Measurements from ENCODE around the gene CLIP1.
"Not testable (repeated sequence)": the region's sequence is repeated elsewhere in the genome, so short reads cannot be mapped to it uniquely, and the experiment has no call there.

Gene CLIP1

DNA sequence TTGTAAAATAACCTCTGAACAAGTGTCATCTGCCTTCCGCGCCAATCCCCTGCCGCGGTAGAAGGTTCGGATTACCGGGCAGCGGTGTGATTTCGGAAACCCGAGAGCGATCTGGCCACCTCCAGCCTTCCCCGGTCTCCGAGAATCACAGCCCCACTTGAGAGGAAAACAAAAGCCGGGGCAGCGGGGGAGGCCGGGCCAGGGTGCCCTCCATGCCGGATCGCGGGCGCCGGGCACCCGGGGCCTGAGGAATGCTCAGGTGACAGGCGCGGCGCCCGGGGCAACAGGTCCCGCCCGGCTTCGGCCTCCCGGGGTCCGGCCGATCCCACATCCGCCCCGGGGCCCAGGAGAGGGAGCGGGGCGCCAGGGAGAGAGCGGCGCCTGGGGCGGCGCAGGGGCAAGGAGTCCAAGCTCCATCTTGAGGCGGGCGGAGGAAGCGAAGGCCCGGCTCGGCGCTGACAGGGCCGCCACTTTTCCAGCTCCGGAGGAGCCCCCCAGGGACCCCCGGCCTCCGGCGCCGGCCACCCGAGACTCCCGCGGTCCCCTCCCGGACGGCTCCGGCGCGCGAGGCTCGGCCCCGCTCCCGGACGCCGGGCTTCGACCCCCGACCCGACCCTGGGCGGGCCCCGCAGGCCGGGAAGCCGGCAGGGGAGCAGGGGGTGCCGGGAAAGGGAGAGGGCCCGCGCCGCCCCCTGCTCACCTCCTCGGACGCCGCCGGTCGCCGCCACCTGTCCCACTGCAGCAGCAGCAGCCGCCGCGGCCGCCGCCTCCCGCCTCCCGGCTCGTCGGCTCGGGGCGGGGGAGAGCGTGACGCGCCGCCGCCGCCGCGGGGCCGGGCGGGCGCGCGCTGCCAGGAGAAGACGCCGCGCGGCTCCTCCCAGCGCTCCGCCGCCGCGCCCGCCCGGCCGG lies at the start of gene CLIP1:
CLIP1 (minus strand) TSS at position 849 of the 909 bp plus-strand sequence. CDS start 42,217 bp downstream, outside the sequence.
- DNase-seq (ENCODE audit: low read depth in 2 of 2): no peak

DNA sequence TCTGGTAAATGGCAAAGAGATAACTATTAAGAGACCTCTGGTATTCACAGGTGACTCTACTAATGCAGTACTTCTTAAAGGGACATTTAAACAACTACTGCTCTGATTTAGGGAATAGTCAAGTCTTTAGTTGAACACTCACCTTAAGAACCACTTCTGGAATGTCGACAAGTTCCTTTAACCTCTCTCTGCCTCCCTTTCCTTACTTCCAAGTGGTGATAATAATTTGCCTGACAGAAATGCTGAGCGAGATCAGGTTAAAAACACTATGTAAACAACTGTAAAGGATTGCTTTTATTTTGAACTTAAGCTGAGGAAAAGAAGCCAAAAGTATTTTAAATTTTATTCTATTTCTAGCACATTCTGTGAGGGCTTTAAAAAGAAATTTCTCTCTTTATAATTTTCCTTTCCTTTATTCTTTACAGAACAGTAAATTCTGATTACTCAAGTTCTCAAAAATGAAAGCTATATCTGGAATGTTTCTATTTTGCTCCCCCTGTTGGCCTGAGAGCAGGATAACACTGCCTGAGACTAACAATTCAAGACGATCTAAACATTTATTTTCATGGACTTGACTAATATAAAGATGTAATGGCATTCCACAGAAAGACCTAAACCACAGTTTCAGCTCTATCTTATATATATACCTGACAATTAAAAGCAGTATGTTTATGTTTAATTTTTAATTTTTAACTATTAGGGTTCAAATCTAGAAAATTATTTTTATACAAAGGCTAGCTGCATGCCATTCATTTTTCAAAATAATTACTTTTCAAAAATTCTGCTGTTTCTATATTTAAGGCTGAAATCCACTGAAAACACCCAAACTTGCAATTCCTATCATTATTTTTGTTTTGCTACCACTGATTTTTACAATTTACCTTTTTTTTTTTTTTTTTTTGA lies 49.1 kb upstream of the CLIP1 start:
- DNase-seq (ENCODE audit: low read depth in 2 of 2): no peak

DNA sequence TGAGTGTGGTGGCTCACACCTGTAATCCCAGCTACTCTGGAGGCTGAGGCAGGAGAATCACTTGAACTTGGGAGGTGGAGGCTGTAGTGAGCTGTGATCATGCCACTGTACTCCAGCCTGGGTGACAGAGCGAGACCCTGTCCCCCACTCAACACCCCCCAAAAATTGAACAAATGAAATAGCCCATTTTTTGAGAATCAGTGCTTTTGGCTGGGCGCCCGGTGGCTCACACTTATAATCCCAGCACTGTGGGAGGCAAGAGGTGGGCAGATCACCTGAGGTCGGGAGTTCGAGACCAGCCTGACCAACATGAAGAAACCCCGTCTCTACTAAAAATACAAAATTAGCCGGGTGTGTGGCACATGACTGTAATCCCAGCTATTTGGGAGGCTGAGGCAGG lies 48.1 kb upstream of the CLIP1 start:
- DNase-seq (ENCODE audit: low read depth in 2 of 2): not testable (repeated sequence)

DNA sequence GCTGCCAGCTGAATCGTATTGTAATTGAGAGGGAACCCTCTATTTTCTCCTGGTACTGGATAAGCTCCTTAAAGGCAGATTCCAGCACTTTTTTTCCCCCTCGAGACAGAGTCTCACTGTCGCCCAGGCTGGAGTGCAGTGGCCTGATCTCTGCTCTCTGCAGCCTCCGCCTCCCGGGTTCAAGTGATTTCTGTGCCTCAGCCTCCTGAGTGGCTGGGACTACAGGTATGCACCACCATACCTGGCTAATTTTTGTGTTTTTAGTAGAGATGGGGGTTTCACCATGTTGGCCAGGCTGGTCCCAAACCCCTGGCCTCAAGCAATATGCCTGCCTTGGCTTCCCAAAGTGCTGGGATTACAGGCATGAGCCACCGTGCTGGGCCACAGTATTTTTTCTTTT lies 47.4 kb upstream of the CLIP1 start:
- not testable (repeated sequence) for DNase-seq (ENCODE audit: low read depth in 2 of 2)

DNA sequence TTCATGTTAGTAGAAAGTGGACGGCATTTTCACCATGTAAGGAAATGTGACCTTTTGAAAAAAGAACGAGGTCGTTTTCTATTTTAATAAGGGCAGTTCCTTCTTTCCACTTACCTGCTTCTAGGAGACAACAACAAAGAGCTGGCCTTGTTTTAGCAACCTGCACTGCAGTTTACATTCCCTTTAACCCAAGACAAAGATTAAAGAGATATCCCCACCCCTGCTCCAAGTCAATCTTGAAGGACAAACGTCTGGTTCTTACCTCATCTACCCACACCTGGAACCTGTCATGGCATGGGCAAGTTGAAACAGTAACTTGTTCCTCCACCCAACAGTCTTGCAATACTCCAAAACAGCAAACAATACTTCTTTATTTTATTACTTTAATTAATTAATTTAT lies 45.5 kb upstream of the CLIP1 start:
- no peak for DNase-seq (ENCODE audit: low read depth in 2 of 2)

DNA sequence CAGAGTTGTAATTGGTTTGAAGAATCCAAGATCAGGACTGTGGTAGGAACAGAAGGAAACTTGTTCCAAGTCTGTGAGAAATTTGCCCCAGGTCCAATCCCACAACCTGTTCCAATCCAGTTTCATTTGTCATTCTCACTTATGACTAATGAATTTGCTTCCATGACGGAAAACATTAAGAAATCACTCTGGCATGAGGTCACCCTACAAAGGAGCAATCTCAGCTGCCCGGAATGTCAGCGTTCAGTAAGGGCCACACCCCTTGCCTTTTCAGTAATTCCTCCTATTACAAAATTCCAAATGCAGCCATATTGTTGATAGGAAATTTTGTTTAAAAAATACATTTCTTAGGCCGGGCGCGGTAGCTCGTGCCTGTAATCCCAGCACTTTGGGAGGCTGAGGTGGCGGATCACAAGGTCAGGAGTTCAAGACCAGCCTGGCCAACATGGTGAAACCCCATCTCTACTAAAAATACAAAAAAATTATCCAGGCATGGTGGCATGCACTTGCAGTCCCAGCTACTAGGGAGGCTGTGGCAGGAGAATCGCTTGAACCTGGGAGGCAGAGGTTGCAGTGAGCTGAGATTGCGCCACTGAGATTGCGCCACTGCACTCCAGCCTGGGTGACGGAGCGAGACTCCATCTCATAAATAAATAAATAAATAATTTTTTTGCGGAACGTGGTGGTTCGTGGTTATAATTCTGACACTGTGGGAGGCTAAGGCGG lies 42.0 kb upstream of the CLIP1 start:
- not testable (repeated sequence) for DNase-seq (ENCODE audit: low read depth in 2 of 2)

DNA sequence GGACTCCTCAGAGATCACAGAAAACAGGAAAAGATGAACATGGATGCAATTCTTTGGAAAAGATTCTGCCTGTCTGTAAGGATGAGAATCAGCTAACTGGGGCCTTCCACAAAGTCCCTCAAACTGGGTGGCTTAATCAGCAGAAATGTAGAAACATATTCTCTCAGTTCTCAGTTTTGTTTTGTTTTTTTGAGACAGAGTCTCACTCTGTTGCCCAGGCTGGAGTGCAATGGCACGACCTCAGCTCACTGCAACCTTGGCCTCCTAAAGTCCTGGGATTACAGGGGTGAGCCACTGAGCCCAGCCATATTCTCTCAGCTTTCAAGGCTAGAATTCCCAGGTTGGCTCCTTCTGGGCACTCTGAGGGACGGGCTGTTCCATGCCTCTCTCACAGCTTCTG lies 38.2 kb upstream of the CLIP1 start:
- DNase-seq (ENCODE audit: low read depth in 2 of 2): no peak

DNA sequence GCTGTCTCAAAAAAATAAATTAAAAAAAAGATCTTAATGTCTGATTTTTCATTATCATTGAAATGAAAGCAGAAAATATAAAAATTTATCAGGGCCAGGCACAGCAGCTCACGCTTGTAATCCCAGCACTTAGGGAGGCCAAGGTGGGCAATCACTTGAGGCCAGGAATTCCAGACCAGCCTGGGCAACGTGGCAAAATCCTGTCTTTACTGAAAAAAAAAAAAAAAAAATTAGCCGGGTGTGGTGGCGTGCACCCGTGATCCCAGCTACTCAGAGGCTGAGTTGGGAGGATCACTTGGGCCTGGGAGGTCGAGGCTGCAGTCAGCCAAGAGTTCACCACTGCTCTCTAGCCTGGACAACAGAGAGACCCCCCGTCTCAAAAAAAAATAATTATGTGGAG lies 37.6 kb upstream of the CLIP1 start:
- DNase-seq (ENCODE audit: low read depth in 2 of 2): no peak

DNA sequence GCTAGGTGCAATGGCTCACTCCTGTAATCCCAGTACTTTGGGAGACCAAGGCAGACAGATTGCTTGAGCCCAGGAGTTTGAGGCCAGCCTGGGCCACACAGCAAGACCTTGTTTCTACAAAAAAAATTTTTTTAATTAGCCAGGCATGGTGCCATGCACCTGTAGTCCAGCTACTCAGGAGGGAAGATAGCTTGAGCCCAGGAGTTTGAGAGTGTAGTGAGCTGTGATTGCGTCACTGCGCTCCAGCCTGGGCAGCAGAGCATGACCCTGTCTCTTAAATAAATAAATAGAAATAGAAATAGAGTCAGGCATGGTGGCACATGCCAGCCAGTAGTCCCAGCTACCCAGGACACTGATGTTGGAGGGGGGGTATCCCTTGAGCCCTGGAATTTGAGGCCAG lies 36.7 kb upstream of the CLIP1 start:
- DNase-seq (ENCODE audit: low read depth in 2 of 2): no peak

DNA sequence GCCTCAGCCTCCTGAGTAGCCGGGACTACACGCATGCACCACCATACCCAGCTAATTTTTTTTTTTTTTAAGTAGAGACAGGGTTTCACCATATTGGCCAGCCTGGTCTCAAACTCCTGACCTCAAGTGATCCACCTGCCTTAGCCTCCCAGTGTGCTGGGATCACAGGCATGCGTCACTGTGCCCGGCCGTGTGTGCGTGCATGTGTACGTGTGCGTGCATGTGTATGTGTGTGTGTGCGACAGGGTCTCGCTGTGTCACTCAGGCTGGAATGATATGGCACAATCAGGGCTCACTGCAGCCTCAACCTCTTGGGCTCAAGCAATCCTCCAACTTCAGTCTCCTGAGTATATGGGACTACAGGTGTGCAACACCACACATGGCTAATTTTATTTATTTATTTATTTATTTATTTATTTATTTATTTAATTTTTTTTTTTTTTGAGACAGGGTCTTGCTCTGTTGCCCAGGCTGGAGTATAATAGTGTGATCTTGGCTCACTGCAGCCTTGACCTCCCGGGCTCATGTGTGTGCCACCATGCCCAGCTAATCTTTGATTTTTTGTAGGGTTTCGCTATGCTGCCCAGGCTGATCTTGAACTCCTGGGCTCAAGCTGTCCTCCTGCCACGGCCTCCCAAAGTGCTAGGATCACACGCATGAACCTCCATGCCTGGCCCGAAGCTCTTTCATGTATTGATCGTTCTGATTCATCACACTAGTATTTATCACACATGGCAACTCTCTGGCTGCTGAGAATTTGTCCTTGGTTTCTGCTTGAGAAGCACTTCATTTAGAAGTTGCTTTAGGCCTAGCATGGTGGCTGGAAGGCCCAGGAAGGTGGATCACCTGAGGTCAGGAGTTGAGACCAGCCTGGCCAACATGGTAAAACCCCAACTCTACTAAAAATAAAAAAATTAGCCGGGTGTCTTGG lies 35.9 kb upstream of the CLIP1 start:
- DNase-seq (ENCODE audit: low read depth in 2 of 2): no peak

DNA sequence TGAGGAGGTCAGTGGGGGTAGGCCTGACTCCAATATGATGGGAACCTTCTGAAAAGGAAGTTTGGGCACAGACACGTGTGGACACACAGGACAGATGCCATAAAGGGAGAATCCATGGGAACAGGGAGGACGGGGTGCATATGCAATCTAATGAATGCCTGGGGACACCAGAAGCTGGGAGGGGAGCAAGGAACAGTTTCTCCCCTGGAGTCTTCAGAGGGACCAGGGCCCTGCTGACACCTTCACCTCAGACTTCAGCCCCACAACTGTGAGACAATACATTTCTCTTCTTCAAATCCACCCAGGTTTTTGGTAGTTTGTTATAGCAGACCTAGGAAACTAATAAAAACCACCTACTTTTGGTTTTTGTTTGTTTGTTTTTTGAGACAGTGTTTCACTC lies 35.2 kb upstream of the CLIP1 start:
- DNase-seq (ENCODE audit: low read depth in 2 of 2): no peak

DNA sequence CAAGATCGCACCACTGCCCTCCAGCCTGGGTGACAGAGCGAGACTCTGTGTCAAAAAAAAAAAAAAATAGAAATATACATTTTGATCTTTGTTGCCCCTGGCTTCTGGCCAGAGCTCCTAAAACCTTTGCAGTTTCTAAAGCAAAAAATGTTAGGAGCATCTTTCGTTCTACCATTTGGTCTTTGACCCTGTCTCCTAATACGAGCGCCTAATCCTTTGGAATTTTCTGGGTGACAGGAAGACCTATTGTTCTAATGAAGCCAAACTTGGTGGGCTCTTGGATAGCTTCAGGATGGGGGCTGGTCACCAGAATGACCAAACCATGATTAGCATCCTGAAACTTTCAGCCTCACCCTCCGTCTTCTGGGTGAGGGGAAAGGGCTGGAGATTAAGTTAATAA lies 32.3 kb upstream of the CLIP1 start:
- DNase-seq (ENCODE audit: low read depth in 2 of 2): no peak

DNA sequence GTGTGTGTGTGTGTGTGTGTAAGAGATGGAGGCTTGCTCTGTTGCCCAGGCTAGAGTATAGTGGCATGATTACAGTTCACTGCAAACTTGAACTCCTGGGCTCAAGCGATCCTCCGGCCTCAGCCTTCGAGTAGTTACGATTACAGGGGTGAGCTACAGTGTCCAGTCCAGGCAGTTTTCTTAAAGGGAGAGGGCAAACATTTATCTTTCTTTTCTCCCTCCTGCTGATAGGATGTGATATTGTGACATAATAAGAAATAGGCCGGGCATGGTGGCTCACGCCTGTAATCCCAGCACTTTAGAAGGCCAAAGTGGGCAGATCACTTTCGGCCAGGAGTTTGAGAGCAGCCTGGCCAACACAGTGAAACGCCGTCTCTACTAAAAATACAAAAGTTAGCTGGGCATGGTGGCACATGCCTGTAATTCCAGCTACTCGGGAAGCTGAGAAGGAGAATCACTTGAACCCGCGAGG lies 31.8 kb upstream of the CLIP1 start:
- DNase-seq (ENCODE audit: low read depth in 2 of 2): no peak

DNA sequence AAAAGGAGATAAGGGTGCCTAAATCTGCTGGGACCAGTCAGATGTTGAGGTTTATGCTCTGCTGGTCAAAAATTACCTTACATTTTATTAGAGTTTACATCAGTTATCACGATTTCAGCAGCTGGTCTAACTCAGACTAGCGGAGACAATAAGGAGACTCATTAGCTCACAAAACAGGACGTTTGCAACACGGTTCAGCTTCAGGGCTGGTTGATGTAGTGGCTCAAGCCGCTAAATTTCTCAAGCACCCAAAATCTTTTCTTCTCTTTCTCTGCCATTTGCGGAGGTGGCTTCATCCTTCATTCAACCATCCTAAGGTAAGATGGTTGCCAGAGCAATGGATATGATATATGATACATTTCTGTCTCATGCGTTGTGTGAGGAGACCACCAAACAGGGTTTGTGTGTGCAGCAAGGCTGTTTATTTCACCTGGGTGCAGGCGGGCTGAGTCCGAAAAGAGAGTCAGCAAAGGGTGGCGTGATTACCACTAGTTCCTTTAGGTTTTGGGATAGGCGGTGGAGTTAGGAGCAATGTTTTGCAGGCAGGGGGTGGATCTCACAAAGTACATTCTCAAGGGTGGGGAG lies 30.3 kb upstream of the CLIP1 start:
- no peak for DNase-seq (ENCODE audit: low read depth in 2 of 2)

DNA sequence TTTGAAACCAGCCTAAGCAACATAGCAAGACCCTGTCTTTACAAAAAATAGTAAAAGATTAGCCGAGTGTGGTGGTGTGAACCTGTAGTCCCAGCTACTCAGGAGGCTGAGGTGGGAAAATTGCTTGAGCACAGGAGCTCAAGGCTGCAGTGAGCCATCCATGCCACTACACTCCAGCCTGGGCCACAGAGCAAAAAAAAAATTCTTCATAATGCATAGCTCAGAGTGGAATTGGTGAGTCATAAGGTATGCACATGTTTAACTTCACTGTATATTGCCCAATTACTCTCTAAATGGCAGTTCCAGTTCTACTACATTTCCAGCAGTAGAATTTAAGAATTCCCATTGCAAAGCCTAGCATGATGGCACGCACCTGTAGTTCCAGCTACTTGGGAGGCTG lies 26.8 kb upstream of the CLIP1 start:
- DNase-seq (ENCODE audit: low read depth in 2 of 2): no peak

DNA sequence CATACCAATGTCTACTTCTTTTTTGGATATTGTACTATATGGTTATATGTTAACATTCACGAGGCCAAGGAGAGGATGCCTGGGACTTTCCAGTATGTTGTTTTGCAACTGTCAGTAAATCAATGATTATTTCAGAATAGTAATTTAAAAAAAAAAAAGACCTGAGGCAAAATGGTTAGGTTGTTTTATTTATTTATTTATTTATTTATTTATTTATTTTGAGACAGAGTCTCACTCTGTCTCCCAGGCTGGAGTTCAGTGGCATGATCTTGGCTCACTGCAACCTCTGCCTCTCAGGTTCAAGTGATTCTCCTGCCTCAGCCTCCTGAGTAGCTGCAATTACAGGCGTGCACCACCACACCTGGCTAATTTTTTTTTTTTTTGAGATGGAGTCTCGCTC lies 25.4 kb upstream of the CLIP1 start:
- not testable (repeated sequence) for DNase-seq (ENCODE audit: low read depth in 2 of 2)

DNA sequence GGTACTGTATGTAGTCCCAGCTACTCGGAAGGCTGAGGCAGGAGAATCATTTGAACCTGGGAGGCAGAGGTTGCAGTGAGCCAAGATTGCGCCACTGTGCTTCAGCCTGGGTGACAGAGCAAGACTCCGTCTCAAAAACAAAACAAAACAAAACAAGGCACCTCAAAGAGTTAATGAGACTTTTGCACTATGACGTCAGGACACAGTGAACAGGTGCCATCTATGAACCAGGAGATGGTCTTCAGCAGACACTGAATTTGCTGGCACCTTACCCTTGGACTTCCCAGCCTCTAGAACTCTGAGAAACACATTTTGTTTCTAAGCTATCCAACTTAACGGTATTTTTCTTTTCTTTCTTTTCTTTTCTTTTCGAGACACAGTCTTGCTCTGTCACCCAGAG lies 23.9 kb upstream of the CLIP1 start:
- not testable (repeated sequence) for DNase-seq (ENCODE audit: low read depth in 2 of 2)

DNA sequence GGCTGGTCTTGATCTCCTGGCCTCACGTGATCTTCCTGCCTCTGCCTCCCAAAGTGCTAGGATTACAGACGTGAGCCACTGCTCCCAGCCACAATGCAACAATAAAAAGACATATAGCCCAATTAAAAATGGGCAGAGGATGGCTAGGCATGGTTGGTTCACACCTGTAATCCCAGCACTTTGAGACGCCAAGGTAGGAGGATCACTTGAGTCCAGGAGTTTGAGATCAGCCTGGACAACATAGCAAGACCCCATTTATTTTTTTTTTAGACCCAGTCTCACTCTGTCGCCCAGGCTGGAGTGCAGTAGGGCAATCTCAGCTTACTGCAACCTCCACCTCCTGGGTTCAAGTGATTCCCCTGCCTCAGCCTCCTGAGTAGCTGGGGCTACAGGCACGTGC lies 21.6 kb upstream of the CLIP1 start:
- DNase-seq (ENCODE audit: low read depth in 2 of 2): not testable (repeated sequence)

DNA sequence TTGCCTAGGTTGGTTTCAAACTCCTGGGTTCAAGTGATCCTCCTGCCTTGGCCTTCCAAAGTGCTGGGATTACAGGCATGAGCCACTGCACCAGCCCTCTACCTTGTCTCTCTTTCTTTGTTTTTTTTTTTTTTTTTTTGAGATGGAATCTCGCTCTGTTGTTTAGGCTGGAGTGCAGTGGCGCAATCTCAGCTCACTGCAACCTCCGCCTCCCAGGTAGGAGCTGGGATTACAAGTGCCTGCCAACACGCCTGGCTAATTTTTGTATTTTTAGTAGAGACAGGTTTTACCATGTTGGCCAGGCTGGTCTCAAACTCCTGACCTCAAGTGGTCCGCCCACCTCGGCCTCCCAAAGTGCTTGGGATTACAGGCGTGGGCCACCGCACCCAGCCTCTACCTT lies 16.4 kb upstream of the CLIP1 start:
- not testable (repeated sequence) for DNase-seq (ENCODE audit: low read depth in 2 of 2)

DNA sequence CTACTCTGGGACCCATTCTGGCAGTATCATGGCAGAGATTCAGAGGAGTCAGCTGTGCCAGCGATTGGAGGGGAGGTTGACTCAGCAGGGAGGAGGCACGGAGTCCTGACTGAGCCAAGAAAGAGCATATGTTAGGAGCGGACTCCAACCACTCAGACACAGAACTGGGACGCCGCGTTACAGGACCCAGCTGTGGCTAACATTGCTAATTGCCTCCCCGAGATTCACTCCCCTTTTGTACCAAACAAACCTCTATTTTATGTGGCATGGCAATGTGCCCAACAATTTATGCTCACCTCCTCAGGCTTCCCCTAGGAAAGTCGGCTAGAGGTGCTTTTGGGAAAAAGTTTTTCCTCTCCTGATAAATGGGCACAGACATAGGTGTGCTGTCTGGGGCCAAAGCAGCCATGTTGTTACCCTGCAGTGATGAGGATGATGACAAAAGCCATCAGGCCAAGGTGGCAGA lies 15.2 kb upstream of the CLIP1 start:
- DNase-seq (ENCODE audit: low read depth in 2 of 2): no peak

Measured in stimulated activated CD4-positive, alpha-beta T cell treated with anti-CD3 and anti-CD28 coated beads, Interleukin-1b, Interleukin-23, amount 100 ng/mL, for 1 hour (primary cell).